GM18858 (cell line): Measurements from ENCODE around the gene TMEM255B.
"Not testable (repeated sequence)": the region's sequence is repeated elsewhere in the genome, so short reads cannot be mapped to it uniquely, and the experiment has no call there.

Experiments
- ATAC-seq: cut with Tn5 transposase; IDR thresholded peaks from one replicate; pipeline ENCODE4 v1.9.1; 2021; ENCODE audit not compliant: unreplicated experiment

The TMEM255B gene

GRCh38 chr13:113758651-113759524, at the start of gene TMEM255B:
Gene TMEM255B (plus strand): TSS chr13:113759226. CDS start chr13:113759270, 44 bp downstream.
- no peak for ATAC-seq

DNA sequence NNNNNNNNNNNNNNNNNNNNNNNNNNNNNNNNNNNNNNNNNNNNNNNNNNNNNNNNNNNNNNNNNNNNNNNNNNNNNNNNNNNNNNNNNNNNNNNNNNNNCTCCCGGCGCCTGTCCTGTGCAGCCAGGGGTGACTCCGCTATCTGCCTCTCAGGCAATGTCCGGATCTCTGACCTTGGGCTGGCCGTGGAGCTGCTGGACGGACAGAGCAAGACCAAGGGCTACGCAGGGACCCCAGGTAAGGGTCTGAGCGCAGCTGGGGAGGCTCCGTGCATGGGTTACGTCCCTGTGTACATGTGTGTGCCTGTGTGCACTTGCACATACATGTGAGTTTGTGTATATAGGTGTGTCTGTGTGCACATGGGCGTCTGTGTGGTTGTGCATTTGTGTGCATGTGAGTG, 36.1 kb upstream of the TMEM255B start:
- ATAC-seq = no peak

- ATAC-seq = no peak
These were observed 35.5 kb upstream of the TMEM255B start for GRCh38 chr13:113723410-113724015.

- ATAC-seq = no peak
These were observed 34.8 kb upstream of the TMEM255B start for GRCh38 chr13:113724016-113724758.

DNA sequence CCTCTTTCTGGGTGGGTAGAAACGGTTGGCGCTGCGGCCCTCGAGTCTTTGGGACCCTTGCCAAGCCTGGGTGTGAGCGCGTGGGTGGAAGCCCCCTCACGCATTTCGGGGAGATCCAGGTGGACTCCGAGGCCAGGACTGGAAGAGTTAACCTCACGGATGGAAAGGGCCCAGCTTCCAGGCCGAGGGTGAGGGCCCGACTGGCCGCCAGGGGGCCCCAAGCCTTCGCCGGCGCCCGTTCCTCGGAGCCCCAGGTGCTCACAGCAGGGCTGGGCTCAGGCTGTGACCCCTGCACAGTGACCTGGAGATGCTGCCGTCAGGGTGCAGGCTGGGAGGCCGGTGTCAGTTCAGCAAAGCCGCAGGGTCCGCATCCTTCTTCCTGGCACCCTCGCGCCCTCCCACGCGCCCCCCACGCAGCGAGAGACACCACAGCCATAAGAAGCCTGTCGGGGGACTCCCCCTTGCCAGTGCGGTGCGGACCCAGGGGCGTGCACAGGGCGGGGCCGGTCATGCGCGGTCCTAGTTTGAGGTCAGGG, 34.2 kb upstream of the TMEM255B start:
- no peak for ATAC-seq

DNA sequence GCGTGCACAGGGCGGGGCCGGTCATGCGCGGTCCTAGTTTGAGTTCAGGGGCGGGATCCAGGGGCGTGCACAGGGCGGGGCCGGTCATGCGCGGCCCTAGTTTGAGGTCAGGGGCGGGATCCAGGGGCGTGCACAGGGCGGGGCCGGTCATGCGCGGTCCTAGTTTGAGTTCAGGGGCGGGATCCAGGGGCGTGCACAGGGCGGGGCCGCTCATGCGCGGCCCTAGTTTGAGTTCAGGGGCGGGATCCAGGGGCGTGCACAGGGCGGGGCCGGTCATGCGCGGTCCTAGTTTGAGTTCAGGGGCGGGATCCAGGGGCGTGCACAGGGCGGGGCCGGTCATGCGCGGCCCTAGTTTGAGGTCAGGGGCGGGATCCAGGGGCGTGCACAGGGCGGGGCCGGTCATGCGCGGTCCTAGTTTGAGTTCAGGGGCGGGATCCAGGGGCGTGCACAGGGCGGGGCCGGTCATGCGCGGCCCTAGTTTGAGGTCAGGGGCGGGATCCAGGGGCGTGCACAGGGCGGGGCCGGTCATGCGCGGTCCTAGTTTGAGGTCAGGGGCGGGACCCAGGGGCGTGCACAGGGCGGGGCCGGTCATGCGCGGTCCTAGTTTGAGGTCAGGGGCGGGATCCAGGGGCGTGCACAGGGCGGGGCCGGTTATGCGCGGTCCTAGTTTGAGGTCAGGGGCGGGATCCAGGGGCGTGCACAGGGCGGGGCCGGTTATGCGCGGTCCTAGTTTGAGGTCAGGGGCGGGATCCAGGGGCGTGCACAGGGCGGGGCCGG, 33.5 kb upstream of the TMEM255B start:
- not testable (repeated sequence) for ATAC-seq

DNA sequence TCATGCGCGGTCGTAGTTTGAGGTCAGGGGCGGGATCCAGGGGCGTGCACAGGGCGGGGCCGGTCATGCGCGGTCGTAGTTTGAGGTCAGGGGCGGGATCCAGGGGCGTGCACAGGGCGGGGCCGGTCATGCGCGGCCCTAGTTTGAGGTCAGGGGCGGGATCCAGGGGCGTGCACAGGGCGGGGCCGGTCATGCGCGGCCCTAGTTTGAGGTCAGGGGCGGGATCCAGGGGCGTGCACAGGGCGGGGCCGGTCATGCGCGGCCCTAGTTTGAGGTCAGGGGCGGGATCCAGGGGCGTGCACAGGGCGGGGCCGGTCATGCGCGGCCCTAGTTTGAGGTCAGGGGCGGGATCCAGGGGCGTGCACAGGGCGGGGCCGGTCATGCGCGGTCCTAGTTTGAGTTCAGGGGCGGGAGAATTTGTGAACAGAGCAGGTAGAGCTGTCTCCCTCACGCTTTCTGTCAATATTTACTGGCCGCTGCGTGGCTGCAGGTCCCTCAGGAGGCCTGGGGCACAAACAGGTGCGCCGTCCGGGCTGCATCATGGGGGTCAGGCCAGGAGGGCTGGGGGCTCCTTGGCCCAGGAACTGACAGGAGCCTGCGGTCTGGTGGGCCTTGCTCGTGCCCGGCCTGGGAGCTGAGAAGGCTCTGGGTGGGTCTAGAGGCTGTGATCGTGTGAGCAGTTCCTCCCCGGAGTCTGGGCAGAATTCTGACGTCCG, 32.8 kb upstream of the TMEM255B start:
- not testable (repeated sequence) for ATAC-seq

DNA sequence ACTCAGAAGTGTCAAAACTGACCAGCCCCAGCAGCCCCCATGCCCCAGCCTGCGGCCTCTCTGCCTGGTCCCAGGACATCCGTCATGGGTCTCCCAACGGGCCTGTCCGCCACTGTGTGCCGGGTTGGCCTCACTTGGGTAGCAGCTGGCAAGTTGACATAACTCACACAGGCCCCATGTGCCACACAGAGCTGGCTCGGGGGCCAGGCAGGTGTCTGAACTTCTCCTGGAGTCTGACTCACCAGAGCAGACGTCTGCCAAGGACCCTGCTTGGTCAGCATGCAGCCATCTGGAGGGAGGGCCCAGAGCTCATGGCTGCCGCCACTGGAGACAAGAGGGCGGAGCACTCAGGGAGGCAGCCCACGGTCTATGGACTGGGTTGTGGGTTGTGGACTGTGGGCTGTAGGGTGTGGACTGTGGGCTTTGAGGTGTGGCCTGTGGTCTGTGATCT, 32.0 kb upstream of the TMEM255B start:
- no peak for ATAC-seq

GRCh38 chr13:113728571-113729054, 30.4 kb upstream of the TMEM255B start:
- ATAC-seq = no peak

GRCh38 chr13:113729187-113730019, 29.6 kb upstream of the TMEM255B start:
- no peak for ATAC-seq

GRCh38 chr13:113730258-113730691, 28.8 kb upstream of the TMEM255B start:
- no peak for ATAC-seq

DNA sequence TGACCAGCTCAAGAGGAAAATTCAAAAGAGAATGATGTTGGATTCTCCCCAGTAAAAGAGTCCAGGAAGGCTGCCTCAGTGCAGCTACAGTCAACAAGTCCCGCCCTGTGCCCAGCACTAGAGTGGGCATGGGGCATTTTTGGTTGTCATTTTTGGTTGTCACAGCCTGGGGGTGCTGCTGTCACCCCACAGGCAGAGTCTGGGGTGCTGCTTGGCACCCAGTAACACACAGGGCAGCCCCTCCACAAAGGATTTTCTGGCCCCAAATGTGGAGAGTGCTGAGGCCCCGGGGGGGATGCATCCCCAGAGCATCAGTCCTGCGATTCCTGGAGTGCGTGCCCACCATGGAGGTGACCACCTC, 28.2 kb upstream of the TMEM255B start:
- no peak for ATAC-seq

DNA sequence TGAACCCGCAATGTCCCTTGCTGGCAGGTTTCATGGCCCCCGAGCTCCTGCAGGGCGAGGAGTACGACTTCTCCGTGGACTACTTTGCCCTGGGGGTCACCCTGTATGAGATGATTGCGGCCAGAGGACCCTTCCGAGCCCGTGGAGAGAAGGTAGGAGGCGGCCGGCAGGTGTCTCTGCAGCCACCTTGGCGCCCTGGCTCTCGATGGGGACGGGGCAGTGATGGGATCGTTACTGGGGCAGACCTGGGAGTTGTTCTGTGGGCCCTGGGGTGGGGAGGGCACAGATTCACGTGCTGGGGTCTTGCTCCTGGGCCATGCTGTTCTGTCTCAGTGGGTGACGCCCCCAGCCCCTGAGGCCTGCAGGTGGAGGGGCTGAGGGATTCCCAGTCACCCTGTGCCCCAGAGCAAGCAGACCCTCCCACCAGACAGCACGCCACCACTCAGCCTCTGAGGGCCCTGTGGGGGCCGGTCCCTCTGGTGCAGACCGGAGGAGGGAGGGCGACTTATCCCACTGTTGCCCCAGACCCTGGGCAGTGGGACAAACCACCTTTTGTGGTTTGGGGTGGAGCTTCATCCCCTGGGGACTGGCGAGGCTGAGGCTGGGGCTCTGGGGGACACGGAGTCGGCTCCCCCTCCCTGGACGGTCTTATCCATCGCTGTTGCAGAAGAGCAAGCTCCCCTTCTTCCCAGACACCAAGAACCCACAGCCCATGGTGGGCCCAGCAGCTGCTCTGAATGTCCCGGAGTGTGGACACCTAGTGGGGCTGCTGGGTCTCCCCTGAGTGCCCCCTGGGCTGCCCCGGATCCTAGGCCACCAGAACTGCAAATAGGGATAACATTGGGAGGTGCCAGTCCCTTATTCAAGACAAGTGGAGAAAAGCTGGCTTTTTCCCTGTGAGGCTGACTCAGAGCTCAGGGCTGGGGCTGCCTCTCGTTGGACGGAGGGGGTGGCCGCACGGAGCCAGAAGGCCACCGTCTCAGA, 27.5 kb upstream of the TMEM255B start:
- ATAC-seq = no peak

- ATAC-seq = no peak
These were observed 26.7 kb upstream of the TMEM255B start for GRCh38 chr13:113732176-113732960.

DNA sequence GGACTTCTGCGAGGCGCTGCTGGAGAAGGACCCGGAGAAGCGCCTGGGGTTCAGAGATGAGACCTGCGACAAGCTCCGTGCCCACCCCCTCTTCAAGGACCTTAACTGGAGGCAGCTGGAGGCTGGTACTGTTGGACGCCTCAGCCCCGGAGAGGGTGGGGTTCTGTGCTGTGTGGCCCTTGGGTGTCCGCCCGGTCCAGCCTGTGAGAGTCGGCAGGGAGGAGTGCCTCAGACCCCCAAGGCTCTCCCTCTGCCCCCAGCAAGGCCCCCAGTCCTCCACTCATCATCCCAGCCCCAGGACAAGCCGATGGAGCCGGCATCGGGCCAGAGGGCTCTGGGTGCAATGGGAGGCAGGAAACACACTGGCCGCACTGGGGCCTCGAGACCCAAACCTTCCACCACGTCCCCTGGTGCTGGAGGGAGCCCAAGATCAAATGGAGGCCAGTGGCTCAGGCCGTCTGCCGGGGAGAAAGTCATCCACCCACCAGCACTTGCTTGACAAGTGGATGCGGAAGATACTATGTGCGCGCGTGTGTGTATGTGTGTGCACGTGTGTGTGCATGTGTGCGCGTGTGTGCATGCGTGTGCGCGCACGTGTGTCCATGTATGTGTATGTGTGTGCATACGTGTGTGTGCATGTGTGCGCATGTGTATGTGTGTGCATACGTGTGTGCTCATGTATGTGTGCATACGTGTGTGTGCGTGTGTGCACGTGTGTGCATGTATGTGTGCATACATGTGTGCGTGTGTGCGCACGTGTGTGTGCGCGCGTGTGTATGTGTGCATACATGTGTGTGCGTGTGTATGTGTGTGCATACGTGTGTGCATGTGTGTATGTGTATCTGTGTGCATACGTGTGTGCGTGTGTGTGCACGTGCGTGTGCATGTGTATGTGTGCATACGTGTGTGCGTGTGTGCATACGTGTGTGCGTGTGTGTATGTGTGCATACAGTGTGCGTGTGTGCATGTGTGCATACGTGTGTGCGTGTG, 25.8 kb upstream of the TMEM255B start:
- no peak for ATAC-seq
